Activated CD8-positive, alpha-beta memory T cell treated with anti-CD3 and anti-CD28 coated beads, Interleukin-2, amount 10 ng/mL, durations not matched to agents 7 days and 5 days (primary cell): ENCODE results near the gene MCF2L2. TPM values are rescaled to one million over a fixed set of nuclear protein-coding genes. Genes with fewer than 3 reads are reported as not detected.
A peak's percentile ranks its signal among the peaks of the same experiment; 100 is the strongest.
"Not testable (repeated sequence)": the region's sequence is repeated elsewhere in the genome, so short reads cannot be mapped to it uniquely, and the experiment has no call there.

Source experiments
- ATAC-seq: fragments of 150-1000 bp; cut with Tn5 transposase; one replicate; pipeline ENCODE4 v1.10.0; 2021; ENCODE audit warnings: moderate library complexity
- CTCF ChIA-PET: fragments of 350-600 bp; sonication (Branson Sonifier 250); formaldehyde crosslinking; loops from one replicate; lab custom pipeline; 2021; ENCODE audit warnings: antibody characterized with exemption; lab: Charles Lee
- DNase-seq: peaks from one replicate; pipeline ENCODE4 v3.0.0-alpha.2; 2020
- H3K27ac Mint-ChIP-seq: one replicate; pipeline ENCODE4 v1.8.0; 2021; ENCODE audit warnings: mild to moderate bottlenecking, mixed read lengths
- H3K27me3 Mint-ChIP-seq: one replicate; pipeline ENCODE4 v1.8.0; 2021; ENCODE audit warnings: mixed read lengths
- H3K36me3 Mint-ChIP-seq: one replicate; pipeline ENCODE4 v1.8.0; 2021; ENCODE audit warnings: mild to moderate bottlenecking, mixed read lengths
- H3K4me1 Mint-ChIP-seq: one replicate; pipeline ENCODE4 v1.8.0; 2021; ENCODE audit warnings: mixed read lengths
- H3K4me3 Mint-ChIP-seq: one replicate; pipeline ENCODE4 v1.8.0; 2021; ENCODE audit warnings: mild to moderate bottlenecking, moderate library complexity, mixed read lengths
- H3K9me3 Mint-ChIP-seq: one replicate; pipeline ENCODE4 v1.8.0; 2022; ENCODE audit warnings: low read depth, mixed read lengths
- total RNA-seq, 2 experiments: library from RNA; stranded (reverse); gene quantifications; one replicate each; pipeline ENCODE4 v1.2.3, GENCODE V29; 2021

MCF2L2 gene
- total RNA-seq, 2 experiments from 2014 or later = 6.0 to 11.4 TPM

- ATAC-seq = not testable (repeated sequence)
Measured at GRCh38 chr3:183167975-183168374, 260.4 kb downstream of the MCF2L2 start.

DNA sequence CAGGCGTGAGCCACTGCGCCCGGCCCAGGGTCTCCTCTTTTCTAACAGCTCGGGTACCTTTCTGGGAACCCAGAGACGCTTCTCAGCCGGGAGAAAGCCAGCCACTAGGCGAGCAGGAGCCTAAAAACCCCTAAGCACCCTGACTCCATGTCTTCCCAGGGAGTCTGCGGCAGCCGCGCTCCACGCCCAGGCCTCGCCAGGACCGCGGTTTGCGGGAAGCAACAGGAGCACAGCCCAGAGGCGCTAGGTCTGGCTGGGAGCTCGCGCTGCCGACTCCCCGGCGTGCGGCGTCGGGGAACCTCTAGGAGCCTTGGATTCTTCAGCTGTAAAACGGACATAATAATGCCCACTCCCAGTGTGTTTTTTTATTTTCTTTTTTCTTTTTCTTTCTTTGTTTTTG is 264.9 kb downstream of the MCF2L2 start:
- peak overlapping the region; percentile 96 for H3K4me3 Mint-ChIP-seq
- no peaks in the 10 kb centered on the region for H3K9me3 Mint-ChIP-seq
- DNase-seq (no peak), ATAC-seq (no peak)
- H3K4me1 Mint-ChIP-seq = peaks cover 33% of the 10 kb centered on the region
- H3K36me3 Mint-ChIP-seq = peaks cover 4% of the 10 kb centered on the region
- H3K27ac Mint-ChIP-seq = no peak overlapping the region
- peaks cover 7% of the 10 kb centered on the region for H3K27me3 Mint-ChIP-seq
- CTCF ChIA-PET = interaction anchor here (3.0 kb wide), 1 partner anchor 15 kb away, joined by 14 read pairs; no protein-coding TSS in a partner anchor

More at GRCh38 chr3:183167975-183168374, 260.4 kb downstream of the MCF2L2 start:
- CTCF ChIA-PET, DNase-seq, H3K36me3 Mint-ChIP-seq, H3K27ac Mint-ChIP-seq, H3K4me1 Mint-ChIP-seq, H3K9me3 Mint-ChIP-seq, H3K4me3 Mint-ChIP-seq: not testable (repeated sequence)
- H3K27me3 Mint-ChIP-seq = peaks cover 14% of the 10 kb centered on the region

DNA sequence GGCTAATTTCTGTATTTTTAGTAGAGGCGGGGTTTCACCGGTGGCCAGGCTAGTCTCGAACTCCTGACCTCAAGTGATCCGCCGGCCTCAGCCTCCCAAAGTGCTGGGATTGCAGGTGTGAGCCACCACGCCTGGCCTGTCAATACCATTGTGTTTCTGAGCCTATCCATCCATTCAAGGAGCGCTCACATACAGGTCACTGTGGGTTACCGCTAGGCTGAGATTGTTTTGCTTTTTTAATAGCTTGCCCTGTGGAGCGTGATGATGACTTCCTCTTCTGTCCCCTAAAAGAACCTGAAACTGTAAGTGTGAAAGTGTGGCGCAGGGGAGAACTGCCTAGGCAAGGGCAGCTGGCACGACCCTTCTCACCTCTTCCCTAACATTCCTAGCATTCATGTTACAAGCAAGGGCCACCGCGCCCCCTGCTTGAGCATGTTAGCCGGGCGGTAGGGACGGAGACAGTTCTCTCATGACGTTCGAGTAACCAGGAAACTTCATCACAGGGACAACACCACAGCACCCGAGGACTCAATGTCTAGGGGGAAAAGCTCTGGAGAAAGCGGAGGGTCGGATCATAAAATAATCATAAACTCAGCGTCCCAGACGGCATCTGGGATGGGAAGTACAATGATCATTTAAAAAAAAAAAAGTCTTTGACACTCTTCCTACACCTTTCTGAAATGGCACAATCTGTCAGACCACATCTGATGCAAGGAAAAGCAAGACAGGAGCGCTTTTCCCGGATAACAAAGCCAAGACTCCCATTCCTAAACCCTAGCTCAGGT is 266.7 kb downstream of the MCF2L2 start:
- peaks cover 41% of the 10 kb centered on the region for H3K4me1 Mint-ChIP-seq
- CTCF ChIA-PET = interaction anchor here (1.1 to 2.4 kb wide), 8 partner anchors 9 to 217 kb away, joined by 3 to 7 read pairs (median 4); no protein-coding TSS in a partner anchor
- H3K9me3 Mint-ChIP-seq = no peaks in the 10 kb centered on the region
- H3K36me3 Mint-ChIP-seq = peaks cover 11% of the 10 kb centered on the region
- no peak for ATAC-seq
- peak; percentile 45 for DNase-seq
- peak overlapping the region; percentile 84 for H3K27ac Mint-ChIP-seq
- H3K4me3 Mint-ChIP-seq = peak overlapping the region; percentile 96
- peaks cover 7% of the 10 kb centered on the region for H3K27me3 Mint-ChIP-seq

GRCh38 chr3:183160616-183161015 is 267.8 kb downstream of the MCF2L2 start:
- CTCF ChIA-PET = interaction anchor here (0.6 to 2.4 kb wide), 2 partner anchors 15 to 24 kb away, joined by 3 to 7 read pairs; no protein-coding TSS in a partner anchor
- H3K9me3 Mint-ChIP-seq = no peaks in the 10 kb centered on the region
- H3K4me1 Mint-ChIP-seq = peaks cover 44% of the 10 kb centered on the region
- H3K36me3 Mint-ChIP-seq = peaks cover 11% of the 10 kb centered on the region
- no peak overlapping the region for H3K4me3 Mint-ChIP-seq
- H3K27ac Mint-ChIP-seq = no peak overlapping the region
- DNase-seq (no peak), ATAC-seq (no peak)
- H3K27me3 Mint-ChIP-seq = peaks cover 7% of the 10 kb centered on the region

DNA sequence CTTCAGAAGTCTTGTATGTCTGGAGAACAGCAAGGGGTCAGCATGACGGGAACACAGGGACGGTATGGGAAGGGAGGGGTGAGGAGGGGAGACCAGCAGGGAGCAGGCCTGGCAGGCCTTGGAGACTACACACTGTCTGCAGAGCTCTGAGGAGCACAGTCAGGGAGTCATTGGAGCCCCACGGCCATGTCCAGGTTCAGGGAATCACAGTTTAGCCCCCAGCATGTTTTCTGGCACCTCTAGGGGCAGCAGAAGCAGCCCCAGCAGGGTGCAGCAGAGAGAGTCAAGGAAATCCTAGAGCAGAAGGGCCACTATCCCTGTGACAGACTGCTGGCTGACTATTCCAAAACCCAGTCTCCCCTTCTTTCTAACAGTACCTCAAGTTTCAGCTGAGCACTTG is 269.1 kb downstream of the MCF2L2 start:
- Mint-ChIP-seq H3K4me1 (peaks cover 44% of the 10 kb centered on the region), H3K9me3 (no peaks in the 10 kb centered on the region), H3K4me3 (no peak overlapping the region), H3K27ac (no peak overlapping the region), H3K27me3 (peaks cover 1% of the 10 kb centered on the region), H3K36me3 (peaks cover 11% of the 10 kb centered on the region)
- ATAC-seq = no peak
- CTCF ChIA-PET = interaction anchor here (0.6 to 1.4 kb wide), 4 partner anchors 19 to 223 kb away, joined by 3 read pairs; no protein-coding TSS in a partner anchor
- DNase-seq = no peak

DNA sequence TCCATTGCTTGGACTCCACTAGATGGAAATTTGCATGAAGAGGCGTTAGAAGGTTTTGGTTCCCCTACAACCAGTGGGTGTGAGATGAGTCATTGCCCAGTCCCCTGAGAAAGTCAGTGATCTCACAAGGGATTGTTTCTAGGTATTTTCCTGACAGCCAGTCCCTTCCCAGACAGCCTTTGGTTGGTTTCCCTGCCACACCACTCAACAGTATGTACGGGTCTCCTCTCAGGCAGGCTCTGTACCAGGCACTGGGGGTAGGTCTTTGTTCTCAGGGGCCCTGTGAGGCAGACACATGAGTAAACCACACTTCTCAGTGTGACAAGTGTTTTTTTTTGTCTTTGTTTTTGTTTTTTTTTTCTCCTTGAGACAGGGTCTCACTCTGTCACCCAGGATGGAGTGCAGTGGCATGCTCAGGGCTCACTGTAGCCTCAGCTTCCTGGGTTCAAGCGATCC is 269.8 kb downstream of the MCF2L2 start:
- DNase-seq (peak; percentile 48), ATAC-seq (peak; percentile 13)
- peaks cover 44% of the 10 kb centered on the region for H3K4me1 Mint-ChIP-seq
- no peaks in the 10 kb centered on the region for H3K9me3 Mint-ChIP-seq
- H3K36me3 Mint-ChIP-seq = peaks cover 16% of the 10 kb centered on the region
- CTCF ChIA-PET = interaction anchor here (0.7 to 1.4 kb wide), 2 partner anchors 27 to 70 kb away, joined by 3 read pairs; no protein-coding TSS in a partner anchor
- no peak overlapping the region for H3K4me3 Mint-ChIP-seq
- H3K27ac Mint-ChIP-seq = no peak overlapping the region
- no peaks in the 10 kb centered on the region for H3K27me3 Mint-ChIP-seq

DNA sequence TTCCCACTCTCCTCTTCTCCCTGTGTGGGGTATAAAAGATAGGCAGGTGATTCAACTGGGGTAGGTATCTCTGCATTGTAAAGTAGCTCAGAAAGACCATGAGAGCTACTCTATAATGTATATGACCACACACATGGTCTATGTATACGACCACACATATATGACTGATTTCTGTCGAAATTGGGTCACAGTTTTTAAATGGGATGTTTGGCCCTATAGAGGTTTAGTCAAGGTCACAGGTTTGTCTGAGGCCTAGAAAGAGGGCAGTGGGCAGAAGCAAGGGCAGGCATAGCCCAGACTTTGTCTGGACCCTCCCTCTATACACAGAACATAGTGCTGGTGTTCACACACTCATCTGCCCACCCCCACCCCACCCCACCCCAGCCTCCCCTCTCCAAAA is 270.3 kb downstream of the MCF2L2 start:
- H3K4me3 Mint-ChIP-seq = no peak overlapping the region
- no peaks in the 10 kb centered on the region for H3K9me3 Mint-ChIP-seq
- no peak for DNase-seq
- no peak overlapping the region for H3K27ac Mint-ChIP-seq
- H3K36me3 Mint-ChIP-seq = peaks cover 18% of the 10 kb centered on the region
- CTCF ChIA-PET = no interaction called here
- H3K27me3 Mint-ChIP-seq = no peaks in the 10 kb centered on the region
- H3K4me1 Mint-ChIP-seq = peaks cover 44% of the 10 kb centered on the region
- ATAC-seq = no peak

GRCh38 chr3:183156266-183156665 is 272.2 kb downstream of the MCF2L2 start:
- Mint-ChIP-seq H3K27me3 (no peaks in the 10 kb centered on the region), H3K36me3 (peaks cover 20% of the 10 kb centered on the region), H3K4me1 (peaks cover 34% of the 10 kb centered on the region), H3K27ac (no peak overlapping the region), H3K4me3 (no peak overlapping the region), H3K9me3 (no peaks in the 10 kb centered on the region)
- DNase-seq (no peak), ATAC-seq (no peak)
- CTCF ChIA-PET = no interaction called here

- DNase-seq = no peak
- no peaks in the 10 kb centered on the region for H3K27me3 Mint-ChIP-seq
- no peak overlapping the region for H3K27ac Mint-ChIP-seq
- CTCF ChIA-PET = no interaction called here
- H3K36me3 Mint-ChIP-seq = peaks cover 23% of the 10 kb centered on the region
- no peaks in the 10 kb centered on the region for H3K9me3 Mint-ChIP-seq
- H3K4me3 Mint-ChIP-seq = no peak overlapping the region
- peaks cover 30% of the 10 kb centered on the region for H3K4me1 Mint-ChIP-seq
- ATAC-seq = no peak
Measured at GRCh38 chr3:183155499-183155898, 272.9 kb downstream of the MCF2L2 start.

GRCh38 chr3:183153210-183153950 is 275.0 kb downstream of the MCF2L2 start:
- no peak for ATAC-seq
- Mint-ChIP-seq H3K27ac (no peak overlapping the region), H3K4me3 (no peak overlapping the region), H3K36me3 (peaks cover 33% of the 10 kb centered on the region), H3K4me1 (peaks cover 9% of the 10 kb centered on the region), H3K27me3 (no peaks in the 10 kb centered on the region), H3K9me3 (no peaks in the 10 kb centered on the region)
- CTCF ChIA-PET = no interaction called here
- no peak for DNase-seq

DNA sequence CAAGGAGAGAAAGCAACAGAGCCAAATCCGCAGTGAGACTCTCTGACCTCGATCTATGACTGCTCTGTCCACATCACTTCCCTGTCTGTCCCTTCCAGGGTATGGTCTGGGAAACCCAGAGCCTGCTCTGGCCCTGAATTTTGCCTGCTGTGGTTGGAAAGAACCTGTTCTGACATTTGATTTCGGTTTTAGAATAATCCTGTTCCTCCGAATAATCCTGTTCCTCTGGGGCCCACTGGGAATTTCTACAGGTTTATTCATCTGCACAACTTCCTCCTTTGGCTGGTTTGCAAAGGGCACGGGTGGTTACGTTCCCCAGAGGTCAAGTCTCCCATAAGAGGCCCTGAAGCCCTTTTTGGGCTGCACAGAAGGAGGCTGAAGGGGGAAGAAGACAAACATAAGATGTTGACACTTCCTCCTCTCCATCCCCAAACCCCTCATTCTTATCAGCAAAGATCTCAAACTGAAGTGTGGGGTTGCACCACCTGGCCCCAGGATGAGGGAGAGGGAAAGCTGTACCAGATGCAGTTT is 276.5 kb downstream of the MCF2L2 start:
- H3K36me3 Mint-ChIP-seq = peaks cover 26% of the 10 kb centered on the region
- CTCF ChIA-PET = interaction anchor here (1.2 kb wide), 1 partner anchor 10 kb away, joined by 3 read pairs; the partner anchor contains the start of gene LAMP3
- H3K4me3 Mint-ChIP-seq = no peak overlapping the region
- H3K27me3 Mint-ChIP-seq = no peaks in the 10 kb centered on the region
- peaks cover 3% of the 10 kb centered on the region for H3K4me1 Mint-ChIP-seq
- H3K27ac Mint-ChIP-seq = no peak overlapping the region
- ATAC-seq = no peak
- no peak for DNase-seq
- no peaks in the 10 kb centered on the region for H3K9me3 Mint-ChIP-seq

DNA sequence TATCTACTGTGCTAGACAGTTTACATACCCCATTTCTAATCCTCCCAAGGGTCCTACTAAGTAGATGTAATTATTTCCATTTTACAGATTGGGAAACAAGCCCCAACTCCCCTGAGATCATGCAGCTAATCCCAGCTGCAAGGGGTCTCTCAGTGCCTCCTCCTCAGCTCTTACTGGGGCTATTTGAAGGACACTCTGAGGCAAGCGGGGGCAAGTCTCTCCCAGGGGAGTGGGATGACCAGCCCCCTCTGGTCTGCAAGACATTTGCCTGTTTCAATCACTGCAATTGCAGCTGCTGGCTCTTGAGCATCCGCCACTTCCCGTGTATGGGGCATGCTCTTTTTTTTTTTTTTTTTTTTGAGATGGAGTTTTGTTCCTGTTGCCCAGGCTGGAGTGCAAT is 277.3 kb downstream of the MCF2L2 start:
- DNase-seq (no peak), ATAC-seq (no peak)
- no peaks in the 10 kb centered on the region for H3K27me3 Mint-ChIP-seq
- peaks cover 26% of the 10 kb centered on the region for H3K36me3 Mint-ChIP-seq
- H3K9me3 Mint-ChIP-seq = no peaks in the 10 kb centered on the region
- H3K27ac Mint-ChIP-seq = no peak overlapping the region
- CTCF ChIA-PET = no interaction called here
- no peak overlapping the region for H3K4me3 Mint-ChIP-seq
- H3K4me1 Mint-ChIP-seq = no peaks in the 10 kb centered on the region
